Astrocyte (in vitro differentiated cells and primary cell): ENCODE measurements around the gene HOXD11. TPM values are rescaled to one million over a fixed set of nuclear protein-coding genes. Genes with fewer than 3 reads are reported as not detected.
A peak's percentile ranks its signal among the peaks of the same experiment; 100 is the strongest.

Experiments
- DNase-seq: peaks from one replicate; pipeline ENCODE4 v3.0.0-alpha.2; 2010; ENCODE audit warnings: low read depth
- FAIRE-seq: peaks from 2 replicates; lab custom pipeline; 2011; peaks lifted over from hg19 to GRCh38; lab: Jason Lieb, UNC
- H2AFZ ChIP-seq: 2 replicates; pipeline ENCODE4 v1.6.0; 2012; ENCODE audit warnings: low read depth, low read length, inconsistent platforms
- H3K27ac ChIP-seq: 2 replicates; pipeline ENCODE4 v1.5.1; 2011; ENCODE audit warnings: low read depth, low read length, inconsistent platforms
- H3K27me3 ChIP-seq: 2 replicates; pipeline ENCODE4 v1.6.0; 2011; ENCODE audit warnings: low read length, inconsistent platforms; ENCODE audit not compliant: insufficient read depth
- H3K36me3 ChIP-seq: 2 replicates; pipeline ENCODE4 v1.5.1; 2011; ENCODE audit warnings: low read length, inconsistent platforms; ENCODE audit not compliant: insufficient read depth
- H3K4me1 ChIP-seq: 2 replicates; pipeline ENCODE4 v1.5.1; 2011; ENCODE audit warnings: low read length, inconsistent platforms; ENCODE audit not compliant: insufficient read depth
- H3K4me2 ChIP-seq: 2 replicates; pipeline ENCODE4 v1.6.0; 2012; ENCODE audit warnings: low read length, inconsistent platforms
- H3K4me3 ChIP-seq: 2 replicates; pipeline ENCODE4 v1.5.1; 2011; ENCODE audit warnings: low read depth, mild to moderate bottlenecking, low read length, inconsistent platforms; ENCODE audit not compliant: insufficient read depth
- H3K79me2 ChIP-seq: 2 replicates; pipeline ENCODE4 v1.6.0; 2012; ENCODE audit warnings: mild to moderate bottlenecking, low read length, inconsistent platforms; ENCODE audit not compliant: insufficient read depth
- H3K9ac ChIP-seq: 2 replicates; pipeline ENCODE4 v1.6.0; 2012; ENCODE audit warnings: mild to moderate bottlenecking, low read length, inconsistent platforms
- H3K9me3 ChIP-seq: 2 replicates; pipeline ENCODE4 v1.5.1; 2012; ENCODE audit warnings: low read depth, mild to moderate bottlenecking, low read length, inconsistent platforms; ENCODE audit not compliant: insufficient read depth
- H4K20me1 ChIP-seq: 2 replicates; pipeline ENCODE4 v1.6.0; 2012; ENCODE audit warnings: low read length, inconsistent platforms; ENCODE audit not compliant: insufficient read depth
- H3K27ac Mint-ChIP-seq: one replicate; pipeline ENCODE4 v1.8.0; 2021; ENCODE audit warnings: mild to moderate bottlenecking, mixed read lengths; ENCODE audit not compliant: unreplicated experiment
- H3K27me3 Mint-ChIP-seq: one replicate; pipeline ENCODE4 v1.8.0; 2021; ENCODE audit warnings: low read depth, mixed read lengths; ENCODE audit not compliant: unreplicated experiment
- H3K36me3 Mint-ChIP-seq: one replicate; pipeline ENCODE4 v1.8.0; 2021; ENCODE audit warnings: low read depth, mixed read lengths; ENCODE audit not compliant: unreplicated experiment
- H3K4me1 Mint-ChIP-seq: one replicate; pipeline ENCODE4 v1.8.0; 2021; ENCODE audit warnings: low read depth, mixed read lengths; ENCODE audit not compliant: unreplicated experiment
- H3K4me3 Mint-ChIP-seq: one replicate; pipeline ENCODE4 v1.8.0; 2021; ENCODE audit warnings: mild to moderate bottlenecking, moderate library complexity, mixed read lengths; ENCODE audit not compliant: unreplicated experiment
- H3K9me3 Mint-ChIP-seq: one replicate; pipeline ENCODE4 v1.8.0; 2021; ENCODE audit warnings: mild to moderate bottlenecking, mixed read lengths; ENCODE audit not compliant: unreplicated experiment
- CTCF ChIP-seq: IDR thresholded peaks from 2 replicates; pipeline ENCODE4 v1.5.1; 2011; ENCODE audit warnings: low read depth, mild to moderate bottlenecking, inconsistent platforms, low read length, moderate library complexity; ENCODE audit not compliant: insufficient read depth
- EZH2 ChIP-seq: IDR thresholded peaks from 2 replicates; pipeline ENCODE4 v1.6.1; 2012; ENCODE audit warnings: mild to moderate bottlenecking, low read length, inconsistent platforms; ENCODE audit not compliant: insufficient read depth
- total RNA-seq: library from RNA; stranded (reverse); gene quantifications from 2 replicates; pipeline ENCODE4 v1.2.1, GENCODE V29; 2021

Gene HOXD11
- total RNA-seq, 1 donor from 2014 or later: not detected

GRCh38 chr2:176102309-176102866 lies 4.7 kb upstream of the HOXD11 start:
- H3K4me2 ChIP-seq: no peak overlapping the region
- Mint-ChIP-seq H3K9me3 (peaks cover 24% of the 10 kb centered on the region), H3K4me3 (no peak overlapping the region), H3K27ac (no peak overlapping the region), H3K36me3 (no peaks in the 10 kb centered on the region), H3K27me3 (peaks cover 88% of the 10 kb centered on the region), H3K4me1 (peaks cover 7% of the 10 kb centered on the region)
- TF ChIP-seq CTCF (no peak), EZH2 (no peak)
- no peak overlapping the region for H3K4me3 ChIP-seq
- H3K36me3 ChIP-seq: no peaks in the 10 kb centered on the region
- DNase-seq (no peak), FAIRE-seq (no peak)
- no peaks in the 10 kb centered on the region for H3K4me1 ChIP-seq
- H3K27me3 ChIP-seq: peaks cover 94% of the 10 kb centered on the region
- peaks cover 21% of the 10 kb centered on the region for H3K9me3 ChIP-seq
- no peak overlapping the region for H2AFZ ChIP-seq
- H3K27ac ChIP-seq: no peak overlapping the region
- peaks cover 4% of the 10 kb centered on the region for H4K20me1 ChIP-seq
- H3K9ac ChIP-seq: no peak overlapping the region
- H3K79me2 ChIP-seq: no peaks in the 10 kb centered on the region

GRCh38 chr2:176103194-176103593 lies 3.9 kb upstream of the HOXD11 start:
- H3K4me3 Mint-ChIP-seq: no peak overlapping the region
- Histone ChIP-seq H4K20me1 (peaks cover 4% of the 10 kb centered on the region), H3K27me3 (peaks cover 88% of the 10 kb centered on the region), H3K9me3 (peaks cover 21% of the 10 kb centered on the region), H3K4me3 (no peak overlapping the region), H3K79me2 (no peaks in the 10 kb centered on the region), H3K4me2 (no peak overlapping the region), H3K36me3 (no peaks in the 10 kb centered on the region), H2AFZ (no peak overlapping the region), H3K27ac (no peak overlapping the region), H3K4me1 (no peaks in the 10 kb centered on the region), H3K9ac (no peak overlapping the region)
- H3K27ac Mint-ChIP-seq: no peak overlapping the region
- TF ChIP-seq EZH2 (no peak), CTCF (no peak)
- H3K36me3 Mint-ChIP-seq: no peaks in the 10 kb centered on the region
- FAIRE-seq (no peak), DNase-seq (no peak)
- peaks cover 4% of the 10 kb centered on the region for H3K4me1 Mint-ChIP-seq
- H3K27me3 Mint-ChIP-seq: peaks cover 82% of the 10 kb centered on the region
- H3K9me3 Mint-ChIP-seq: peaks cover 20% of the 10 kb centered on the region

- Mint-ChIP-seq H3K4me1 (peaks cover 4% of the 10 kb centered on the region), H3K9me3 (peaks cover 20% of the 10 kb centered on the region)
- H3K4me2 ChIP-seq: no peak overlapping the region
These were observed 3.3 kb upstream of the HOXD11 start for GRCh38 chr2:176103742-176104315.

More at GRCh38 chr2:176103742-176104315, 3.3 kb upstream of the HOXD11 start:
- Histone ChIP-seq H3K4me3 (no peak overlapping the region), H3K9ac (no peak overlapping the region), H3K4me1 (no peaks in the 10 kb centered on the region), H3K9me3 (peaks cover 21% of the 10 kb centered on the region), H3K36me3 (no peaks in the 10 kb centered on the region), H4K20me1 (peaks cover 4% of the 10 kb centered on the region), H3K27ac (no peak overlapping the region), H3K27me3 (peaks cover 87% of the 10 kb centered on the region), H3K79me2 (no peaks in the 10 kb centered on the region), H2AFZ (no peak overlapping the region)
- DNase-seq (no peak), FAIRE-seq (no peak)
- H3K27me3 Mint-ChIP-seq: peaks cover 79% of the 10 kb centered on the region
- peak overlapping the region; percentile 62 for H3K27ac Mint-ChIP-seq
- TF ChIP-seq CTCF: no peak
- TF ChIP-seq EZH2: peak; percentile 17
- no peak overlapping the region for H3K4me3 Mint-ChIP-seq
- no peaks in the 10 kb centered on the region for H3K36me3 Mint-ChIP-seq
